Neuronal stem cell (in vitro differentiated cells): ENCODE measurements around the gene SIM2.
A peak's percentile ranks its signal among the peaks of the same experiment; 100 is the strongest.

Experiments
- DNase-seq: peaks from one replicate; pipeline ENCODE4 v3.0.0-alpha.2; 2013; ENCODE audit warnings: low spot score
- H2AFZ ChIP-seq: one replicate; pipeline ENCODE4 v1.6.1; 2013; ENCODE audit warnings: mild to moderate bottlenecking, low read length, inconsistent platforms
- H2AK5ac ChIP-seq: 2 replicates; pipeline ENCODE4 v1.6.1; 2013; ENCODE audit warnings: low read depth, mild to moderate bottlenecking, inconsistent platforms, low read length, moderate library complexity, mixed read lengths
- H2BK120ac ChIP-seq: 2 replicates; pipeline ENCODE4 v1.6.1; 2013; ENCODE audit warnings: low read depth, mild to moderate bottlenecking, inconsistent platforms, low read length, moderate library complexity, mixed read lengths
- H2BK12ac ChIP-seq: one replicate; pipeline ENCODE4 v1.6.1; 2013; ENCODE audit warnings: low read length, inconsistent platforms
- H2BK15ac ChIP-seq: 2 replicates; pipeline ENCODE4 v1.6.1; 2013; ENCODE audit warnings: mild to moderate bottlenecking, low read length, inconsistent platforms, mixed read lengths
- H2BK5ac ChIP-seq: one replicate; pipeline ENCODE4 v1.6.1; 2013; ENCODE audit warnings: inconsistent platforms, mild to moderate bottlenecking, low read length, moderate library complexity
- H3K14ac ChIP-seq: one replicate; pipeline ENCODE4 v1.6.1; 2013; ENCODE audit warnings: low read length, inconsistent platforms
- H3K18ac ChIP-seq: 2 replicates; pipeline ENCODE4 v1.6.1; 2013; ENCODE audit warnings: low read length, inconsistent platforms
- H3K23ac ChIP-seq: 2 replicates; pipeline ENCODE4 v1.6.1; 2013; ENCODE audit warnings: low read depth, mild to moderate bottlenecking, mixed read lengths, low read length, inconsistent platforms; ENCODE audit not compliant: poor library complexity
- H3K27ac ChIP-seq: replicated peaks from 3 replicates; pipeline ENCODE4 v1.5.1; 2013; ENCODE audit warnings: low read length, inconsistent platforms
- H3K27me3 ChIP-seq, 3 experiments: 2 replicates each; pipeline ENCODE4 v1.6.1; 2013; ENCODE audit warnings: low read length in 3 of 3, mild to moderate bottlenecking in 2 of 3, inconsistent platforms in 1 of 3, low read depth in 1 of 3, mixed read lengths in 1 of 3, moderate library complexity in 1 of 3; ENCODE audit not compliant: control insufficient read depth in 3 of 3, insufficient read depth in 3 of 3
- H3K36me3 ChIP-seq, 2 donors: replicated peaks in 1 of 2; 2 replicates each; pipeline ENCODE4 v1.6.1; 2013; ENCODE audit warnings: low read length in 2 of 2; ENCODE audit not compliant: control insufficient read depth in 2 of 2, insufficient read depth in 2 of 2
- H3K4ac ChIP-seq: 2 replicates; pipeline ENCODE4 v1.6.1; 2013; ENCODE audit warnings: inconsistent platforms, mild to moderate bottlenecking, low read length, moderate library complexity
- H3K4me1 ChIP-seq, 2 donors: 1 replicate in 1 of 2; 2 replicates in 1 of 2; pipeline ENCODE4 v1.6.1; 2013; ENCODE audit warnings: low read length in 2 of 2, low read depth in 1 of 2; ENCODE audit not compliant: control insufficient read depth in 2 of 2, insufficient read depth in 1 of 2
- H3K4me2 ChIP-seq: one replicate; pipeline ENCODE4 v1.6.1; 2013; ENCODE audit warnings: mild to moderate bottlenecking, low read length, inconsistent platforms; ENCODE audit not compliant: insufficient read depth, poor library complexity, severe bottlenecking
- H3K4me3 ChIP-seq, 2 donors: 2 replicates each; pipeline ENCODE4 v1.5.1; 2013; ENCODE audit warnings: low read length in 2 of 2, mild to moderate bottlenecking in 2 of 2, inconsistent platforms in 1 of 2, moderate library complexity in 1 of 2
- H3K79me1 ChIP-seq: one replicate; pipeline ENCODE4 v1.6.1; 2013; ENCODE audit warnings: low read depth, mild to moderate bottlenecking, inconsistent platforms, low read length, moderate library complexity
- H3K9ac ChIP-seq: one replicate; pipeline ENCODE4 v1.6.1; 2013; ENCODE audit warnings: mild to moderate bottlenecking, low read depth, low read length, inconsistent platforms; ENCODE audit not compliant: poor library complexity
- H3K9me3 ChIP-seq, 2 donors: replicated peaks in 1 of 2; 2 replicates each; pipeline versions ENCODE3 to v1.6.1; 2013; ENCODE audit warnings: low read length in 2 of 2, mild to moderate bottlenecking in 2 of 2, inconsistent platforms in 1 of 2, low read depth in 1 of 2, mixed read lengths in 1 of 2, moderate library complexity in 1 of 2; ENCODE audit not compliant: control insufficient read depth in 2 of 2, insufficient read depth in 1 of 2
- H4K8ac ChIP-seq: one replicate; pipeline ENCODE4 v1.6.1; 2013; ENCODE audit warnings: low read depth, mild to moderate bottlenecking, inconsistent platforms, low read length, moderate library complexity
- H4K91ac ChIP-seq: one replicate; pipeline ENCODE4 v1.6.1; 2013; ENCODE audit warnings: low read length, low read depth, mild to moderate bottlenecking, inconsistent platforms; ENCODE audit not compliant: poor library complexity
- WGBS, 2 donors: extraction: QIAGEN DNeasy Blood & Tissue Kit; methylation state at CpG; one replicate each; pipeline ENCODE4 v1.1.7; 2013; ENCODE audit warnings: missing lambda C conversion rate in 2 of 2, mixed read lengths in 1 of 2; ENCODE audit not compliant: insufficient read length in 2 of 2, insufficient replicate concordance in 1 of 2; ENCODE audit errors: extremely low coverage in 2 of 2; 5-methylcytosine and 5-hydroxymethylcytosine counted together

Gene SIM2

DNA sequence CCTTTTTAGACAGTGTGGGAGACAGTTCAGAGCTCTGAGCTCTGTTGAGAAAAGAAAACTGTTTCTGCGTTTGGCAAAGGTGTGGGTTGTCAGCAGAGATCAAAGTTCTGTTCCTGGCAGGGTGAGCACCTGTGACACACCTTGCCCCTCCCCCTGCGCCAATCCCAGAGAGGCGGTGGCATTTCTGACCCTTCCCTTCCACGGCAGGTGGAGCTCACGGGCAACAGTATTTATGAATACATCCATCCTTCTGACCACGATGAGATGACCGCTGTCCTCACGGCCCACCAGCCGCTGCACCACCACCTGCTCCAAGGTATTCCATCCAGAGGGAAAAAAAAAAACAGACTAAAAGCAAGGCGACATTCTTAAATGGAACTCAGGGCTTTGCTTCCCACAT is 20.7 kb downstream of the SIM2 start:
- no peak overlapping the region for H3K4me3 ChIP-seq
- H3K79me1 ChIP-seq = no peaks in the 10 kb centered on the region
- H3K23ac ChIP-seq = no peak overlapping the region
- H3K14ac ChIP-seq = peak overlapping the region; percentile 27
- H3K4ac ChIP-seq = no peak overlapping the region
- no peak overlapping the region for H2AFZ ChIP-seq
- no peak overlapping the region for H4K8ac ChIP-seq
- no peak overlapping the region for H2BK12ac ChIP-seq
- H4K91ac ChIP-seq = no peak overlapping the region
- peaks cover 0 to 58% (median 0%) of the 10 kb centered on the region in 3 experiments for H3K27me3 ChIP-seq
- H3K4me1 ChIP-seq = peaks cover 2 to 9% of the 10 kb centered on the region in 2 donors
- H3K27ac ChIP-seq = no peak overlapping the region
- WGBS, 2 donors = no CpG with 5 or more reads among the region's 10 CpGs
- no peak overlapping the region for H2BK5ac ChIP-seq
- H3K9ac ChIP-seq = no peak overlapping the region
- H2AK5ac ChIP-seq = no peak overlapping the region
- peak overlapping the region; percentile 77 for H3K18ac ChIP-seq
- no peaks in the 10 kb centered on the region for H3K9me3 ChIP-seq
- H2BK15ac ChIP-seq = peak overlapping the region; percentile 10
- H3K4me2 ChIP-seq = no peak overlapping the region
- H3K36me3 ChIP-seq = no peaks in the 10 kb centered on the region
- no peak overlapping the region for H2BK120ac ChIP-seq
- DNase-seq = no peak

GRCh38 chr21:36721817-36722216 is 22.9 kb downstream of the SIM2 start:
- no peak overlapping the region for H4K91ac ChIP-seq
- no peak overlapping the region for H4K8ac ChIP-seq
- WGBS, 2 donors = no CpG with 5 or more reads among the region's 7 CpGs
- H2BK12ac ChIP-seq = no peak overlapping the region
- no peak for DNase-seq
- no peak overlapping the region for H3K18ac ChIP-seq
- no peak overlapping the region for H3K4me2 ChIP-seq
- H2AK5ac ChIP-seq = no peak overlapping the region
- no peak overlapping the region for H3K23ac ChIP-seq
- H3K4ac ChIP-seq = no peak overlapping the region
- no peaks in the 10 kb centered on the region for H3K36me3 ChIP-seq
- H3K4me3 ChIP-seq = no peak overlapping the region
- H3K27me3 ChIP-seq = peaks cover 0 to 37% (median 0%) of the 10 kb centered on the region in 3 experiments
- no peaks in the 10 kb centered on the region for H3K9me3 ChIP-seq
- no peak overlapping the region for H3K9ac ChIP-seq
- H2BK120ac ChIP-seq = no peak overlapping the region
- no peak overlapping the region for H2AFZ ChIP-seq
- H3K79me1 ChIP-seq = no peaks in the 10 kb centered on the region
- H3K27ac ChIP-seq = no peak overlapping the region
- H2BK15ac ChIP-seq = no peak overlapping the region
- H3K14ac ChIP-seq = no peak overlapping the region
- H3K4me1 ChIP-seq = peaks cover 2 to 9% of the 10 kb centered on the region in 2 donors
- no peak overlapping the region for H2BK5ac ChIP-seq

GRCh38 chr21:36722370-36723368 is 23.8 kb downstream of the SIM2 start:
- Histone ChIP-seq H2BK15ac (peak overlapping the region; percentile 71), H3K14ac (no peak overlapping the region), H2AFZ (no peak overlapping the region), H2BK120ac (no peak overlapping the region), H3K18ac (no peak overlapping the region), H3K27ac (no peak overlapping the region), H3K4me3 (no peak overlapping the region), H3K36me3 (no peaks in the 10 kb centered on the region), H2BK12ac (no peak overlapping the region), H3K9me3 (no peaks in the 10 kb centered on the region), H3K4ac (no peak overlapping the region), H2AK5ac (no peak overlapping the region), H3K79me1 (no peaks in the 10 kb centered on the region), H3K9ac (no peak overlapping the region), H3K4me2 (no peak overlapping the region), H3K23ac (no peak overlapping the region), H4K8ac (no peak overlapping the region), H4K91ac (no peak overlapping the region), H2BK5ac (no peak overlapping the region), H3K27me3 (peaks cover 0 to 36% (median 0%) of the 10 kb centered on the region in 3 experiments), H3K4me1 (peaks cover 2 to 7% of the 10 kb centered on the region in 2 donors)
- no peak for DNase-seq
- no CpG with 5 or more reads among the region's 25 CpGs for WGBS, 2 donors

- H3K4me2 ChIP-seq = no peak overlapping the region
- H3K79me1 ChIP-seq = no peaks in the 10 kb centered on the region
- H3K4ac ChIP-seq = no peak overlapping the region
- H2BK120ac ChIP-seq = no peak overlapping the region
- H3K36me3 ChIP-seq = no peaks in the 10 kb centered on the region
- no peak overlapping the region for H4K91ac ChIP-seq
- H3K9ac ChIP-seq = no peak overlapping the region
- peak overlapping the region; percentile 71 for H2BK15ac ChIP-seq
- H3K4me1 ChIP-seq = peaks cover 0 to 2% of the 10 kb centered on the region in 2 donors
- no peak overlapping the region for H2BK12ac ChIP-seq
- no CpG with 5 or more reads among the region's 14 CpGs for WGBS, 2 donors
- no peak overlapping the region for H3K27ac ChIP-seq
- DNase-seq = no peak
- H2BK5ac ChIP-seq = no peak overlapping the region
- peaks cover 0 to 38% (median 0%) of the 10 kb centered on the region in 3 experiments for H3K27me3 ChIP-seq
- H4K8ac ChIP-seq = no peak overlapping the region
- peak overlapping the region; percentile 18 for H3K18ac ChIP-seq
- no peak overlapping the region for H2AFZ ChIP-seq
- no peak overlapping the region for H3K23ac ChIP-seq
- H3K14ac ChIP-seq = no peak overlapping the region
- no peak overlapping the region for H2AK5ac ChIP-seq
- no peak overlapping the region for H3K4me3 ChIP-seq
- no peaks in the 10 kb centered on the region for H3K9me3 ChIP-seq
Observed at GRCh38 chr21:36723371-36723881, 24.5 kb downstream of the SIM2 start.
